Effector memory CD4-positive, alpha-beta T cell (primary cell): ENCODE measurements around the gene RBMS1.

Experiments used
- DNase-seq, 3 donors: peaks; one replicate each; pipeline ENCODE4 v3.0.0-alpha.2; 2020
- H3K27ac ChIP-seq: 2 replicates; pipeline ENCODE4 v1.7.0; 2013; ENCODE audit warnings: mild to moderate bottlenecking, low read length, moderate library complexity; ENCODE audit not compliant: insufficient read depth, poor library complexity, severe bottlenecking
- H3K27me3 ChIP-seq: replicated peaks from 2 replicates; pipeline ENCODE4 v1.7.0; 2013; ENCODE audit warnings: mild to moderate bottlenecking, low read length; ENCODE audit not compliant: insufficient read depth, control insufficient read depth, poor library complexity, severe bottlenecking
- H3K36me3 ChIP-seq: 2 replicates; pipeline ENCODE4 v1.7.0; 2013; ENCODE audit warnings: mild to moderate bottlenecking, low read length, moderate library complexity; ENCODE audit not compliant: control insufficient read depth, insufficient read depth
- H3K4me1 ChIP-seq: 2 replicates; pipeline ENCODE4 v1.7.0; 2013; ENCODE audit warnings: low read length, mild to moderate bottlenecking; ENCODE audit not compliant: control insufficient read depth, insufficient read depth, poor library complexity, severe bottlenecking
- H3K4me3 ChIP-seq: 2 replicates; pipeline ENCODE4 v1.7.0; 2013; ENCODE audit warnings: low read length, low read depth, mild to moderate bottlenecking; ENCODE audit not compliant: insufficient read depth, poor library complexity, severe bottlenecking
- H3K9me3 ChIP-seq: 2 replicates; pipeline ENCODE4 v1.7.0; 2013; ENCODE audit warnings: mild to moderate bottlenecking, low read length, moderate library complexity; ENCODE audit not compliant: control insufficient read depth

Gene RBMS1

DNA sequence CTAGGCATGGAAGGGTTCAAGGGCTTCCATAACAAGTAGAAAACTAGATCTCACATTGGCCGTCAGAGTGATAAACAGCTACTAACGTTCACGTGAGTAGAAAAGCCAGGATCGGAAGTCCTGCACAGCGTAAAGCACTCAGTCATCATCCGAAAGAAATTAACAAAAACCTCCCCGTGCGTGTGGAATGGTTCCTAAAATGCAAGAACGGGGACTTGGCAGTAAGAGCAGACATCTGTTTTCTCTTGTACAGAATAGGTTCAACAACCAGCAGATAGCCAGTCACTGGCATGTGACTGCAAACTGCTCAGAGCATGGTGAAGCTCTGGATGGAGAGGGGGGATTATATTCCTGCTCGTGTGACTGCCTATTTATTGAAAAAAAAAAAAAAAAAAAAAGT lies 186.6 kb downstream of the RBMS1 start:
- H3K4me1 ChIP-seq, result no peaks in the 10 kb centered on the region
- H3K9me3 ChIP-seq, result no peaks in the 10 kb centered on the region
- peaks cover 41% of the 10 kb centered on the region for H3K36me3 ChIP-seq
- H3K27me3 ChIP-seq, result no peaks in the 10 kb centered on the region
- no peak for DNase-seq
- H3K27ac ChIP-seq, result no peak overlapping the region
- H3K4me3 ChIP-seq, result no peak overlapping the region

DNA sequence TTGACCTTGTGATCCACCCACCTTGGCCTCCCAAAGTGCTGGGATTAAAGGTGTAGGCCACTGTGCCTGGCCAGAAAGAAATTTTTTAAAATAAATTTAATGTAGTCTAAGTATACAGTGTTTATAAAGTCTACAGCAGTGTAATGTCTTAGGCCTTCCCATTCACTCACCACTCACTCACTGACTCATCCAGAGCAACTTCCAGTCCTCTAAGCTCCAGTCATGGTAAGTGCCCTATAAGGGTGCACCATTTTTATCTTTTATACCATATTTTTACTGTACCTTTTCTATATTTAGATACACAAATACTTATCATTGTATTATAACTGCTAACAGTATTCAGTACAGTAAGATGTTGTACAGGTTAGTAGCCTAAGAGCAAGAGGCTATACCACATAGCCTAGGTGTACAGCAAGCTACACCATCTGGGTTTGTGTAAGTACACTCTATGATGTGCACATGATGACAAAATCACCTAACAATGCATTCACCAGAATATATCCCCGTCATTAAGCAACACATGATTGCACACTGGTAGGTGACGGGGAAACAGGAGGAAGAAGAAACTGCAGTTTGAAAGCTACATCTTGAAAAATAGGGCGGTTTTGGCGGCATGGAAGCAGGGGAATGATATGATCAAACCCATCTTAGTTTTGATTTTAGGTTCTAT lies 188.4 kb downstream of the RBMS1 start:
- Histone ChIP-seq H3K9me3 (no peaks in the 10 kb centered on the region), H3K36me3 (peaks cover 40% of the 10 kb centered on the region), H3K27me3 (no peaks in the 10 kb centered on the region), H3K4me1 (no peaks in the 10 kb centered on the region), H3K27ac (no peak overlapping the region), H3K4me3 (no peak overlapping the region)
- no peak for DNase-seq

DNA sequence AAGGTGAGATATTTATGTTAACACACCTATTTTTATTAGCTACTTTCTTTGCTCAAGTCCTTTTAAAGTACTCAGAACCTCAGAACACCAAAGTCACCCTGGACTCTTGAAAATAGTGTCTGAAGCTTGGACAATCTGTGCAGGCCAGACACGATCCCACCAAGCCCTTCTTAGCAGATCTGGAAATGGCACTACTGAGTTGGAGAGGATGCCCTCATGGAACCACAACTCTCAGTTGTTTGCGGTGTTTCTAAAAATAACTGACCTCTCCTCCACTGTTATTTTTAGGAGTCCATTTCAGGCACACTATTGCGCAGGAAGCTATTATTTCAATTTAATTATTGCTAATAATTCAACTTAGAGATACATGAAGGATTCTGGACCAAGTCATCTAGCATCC lies 190.1 kb downstream of the RBMS1 start:
- DNase-seq, result no peak
- Histone ChIP-seq H3K4me3 (no peak overlapping the region), H3K9me3 (no peaks in the 10 kb centered on the region), H3K36me3 (peaks cover 40% of the 10 kb centered on the region), H3K27me3 (no peaks in the 10 kb centered on the region), H3K27ac (no peak overlapping the region), H3K4me1 (no peaks in the 10 kb centered on the region)

DNA sequence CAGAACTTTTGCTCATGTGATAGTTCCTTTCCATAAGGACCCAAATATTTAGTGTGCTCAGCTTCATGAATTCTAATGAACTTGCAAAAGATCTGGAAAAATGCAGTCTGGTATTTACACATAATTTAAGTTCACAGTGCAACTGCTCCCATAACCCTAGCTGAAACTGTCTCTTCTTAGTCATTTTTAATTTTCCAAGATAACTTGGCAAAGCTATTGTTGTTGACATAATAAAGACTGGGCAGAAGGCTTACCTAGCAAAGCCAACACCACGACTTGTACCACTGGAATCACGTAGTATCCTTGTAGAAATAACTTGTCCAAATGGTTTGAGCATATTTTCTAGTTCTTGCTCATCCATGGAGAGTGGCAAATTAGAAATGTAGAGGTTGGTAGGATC lies 190.5 kb downstream of the RBMS1 start:
- Histone ChIP-seq H3K9me3 (no peaks in the 10 kb centered on the region), H3K4me1 (peaks cover under 1% of the 10 kb centered on the region), H3K4me3 (no peak overlapping the region), H3K27ac (no peak overlapping the region), H3K36me3 (peaks cover 38% of the 10 kb centered on the region), H3K27me3 (no peaks in the 10 kb centered on the region)
- DNase-seq, result no peak

DNA sequence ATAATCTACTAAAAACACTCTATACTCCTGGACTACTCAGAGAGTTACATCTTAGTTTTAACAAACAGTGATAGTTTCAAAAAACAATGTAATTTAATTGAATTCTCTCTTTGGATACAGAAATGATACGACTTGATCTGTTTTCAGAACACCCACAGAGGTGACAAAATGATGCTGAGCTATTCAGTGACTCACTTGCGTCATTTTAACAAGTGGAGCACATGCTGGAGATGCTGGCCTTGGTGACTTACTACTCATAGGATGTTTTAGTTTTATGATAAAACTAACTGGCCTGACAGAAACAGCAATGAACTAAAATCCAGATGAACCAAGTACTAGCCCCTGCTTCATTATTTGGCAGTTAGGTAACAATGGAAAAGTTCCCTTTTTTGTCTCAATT lies 192.2 kb downstream of the RBMS1 start:
- H3K27ac ChIP-seq, result no peak overlapping the region
- no peaks in the 10 kb centered on the region for H3K27me3 ChIP-seq
- peaks cover 47% of the 10 kb centered on the region for H3K36me3 ChIP-seq
- H3K4me3 ChIP-seq, result no peak overlapping the region
- H3K4me1 ChIP-seq, result peaks cover 8% of the 10 kb centered on the region
- no peaks in the 10 kb centered on the region for H3K9me3 ChIP-seq
- no peak for DNase-seq

DNA sequence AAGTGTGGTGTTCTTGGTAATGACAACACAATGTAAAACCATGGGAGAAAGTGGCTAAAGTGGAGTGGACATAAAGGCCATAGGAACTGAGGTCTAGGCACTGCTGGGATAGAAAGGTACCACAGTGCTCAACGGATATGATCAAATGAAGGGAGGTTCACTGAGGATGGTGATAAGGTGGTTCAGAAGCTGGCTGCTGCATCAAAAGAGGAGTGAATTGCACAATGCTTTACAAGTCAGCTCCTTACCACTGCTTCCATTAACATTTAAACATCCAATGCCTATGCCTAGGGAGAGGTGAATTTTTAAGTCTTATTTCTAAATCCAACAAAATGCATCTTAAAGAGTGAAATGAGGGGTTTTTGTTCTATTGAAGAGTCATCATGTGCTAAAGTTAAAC lies 193.4 kb downstream of the RBMS1 start:
- Histone ChIP-seq H3K27me3 (no peaks in the 10 kb centered on the region), H3K4me1 (peaks cover 15% of the 10 kb centered on the region), H3K27ac (no peak overlapping the region), H3K36me3 (peaks cover 41% of the 10 kb centered on the region), H3K9me3 (no peaks in the 10 kb centered on the region), H3K4me3 (no peak overlapping the region)
- no peak for DNase-seq

DNA sequence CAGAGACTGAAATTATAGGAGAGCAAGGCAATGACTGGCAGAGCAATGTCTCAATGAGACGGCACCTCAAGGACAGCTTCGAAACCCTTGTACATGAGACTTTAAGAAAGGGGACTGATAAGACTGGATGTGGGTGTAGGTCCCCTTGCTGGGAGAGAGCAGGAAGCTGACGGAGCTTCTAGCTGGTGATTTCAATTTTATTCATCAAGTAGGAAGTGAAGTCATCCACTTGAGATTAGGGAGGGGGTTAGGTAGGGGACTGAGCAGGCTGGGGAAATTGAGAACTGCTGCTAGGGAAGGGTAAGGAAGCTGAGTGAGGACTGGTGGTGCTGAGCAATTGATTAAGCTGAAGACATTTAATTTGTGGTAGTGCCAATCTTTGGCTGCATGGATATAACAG lies 194.1 kb downstream of the RBMS1 start:
- Histone ChIP-seq H3K4me1 (peaks cover 15% of the 10 kb centered on the region), H3K27me3 (no peaks in the 10 kb centered on the region), H3K9me3 (no peaks in the 10 kb centered on the region), H3K27ac (no peak overlapping the region), H3K36me3 (peaks cover 40% of the 10 kb centered on the region), H3K4me3 (no peak overlapping the region)
- DNase-seq, result no peak

DNA sequence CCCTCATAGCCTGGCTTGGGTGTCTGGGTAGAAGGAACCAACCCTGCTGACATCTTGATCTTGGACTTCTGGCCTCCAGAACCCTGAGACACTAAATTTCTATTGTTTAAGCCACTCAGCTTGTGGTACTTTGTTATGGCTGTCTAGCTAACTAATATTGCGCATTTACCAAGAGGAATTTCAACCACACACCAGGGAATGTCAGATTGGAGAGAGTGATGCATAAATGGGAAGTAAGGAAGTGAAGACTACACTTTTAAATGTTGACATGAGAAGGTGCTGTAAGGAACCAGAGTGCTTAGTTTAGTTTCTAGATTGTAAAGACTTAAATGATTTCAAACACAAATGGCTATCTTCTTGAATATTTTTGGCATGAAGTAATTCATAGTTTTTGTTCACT lies 194.6 kb downstream of the RBMS1 start:
- Histone ChIP-seq H3K36me3 (peaks cover 43% of the 10 kb centered on the region), H3K9me3 (no peaks in the 10 kb centered on the region), H3K27ac (no peak overlapping the region), H3K4me3 (no peak overlapping the region), H3K4me1 (peaks cover 15% of the 10 kb centered on the region), H3K27me3 (no peaks in the 10 kb centered on the region)
- no peak for DNase-seq

DNA sequence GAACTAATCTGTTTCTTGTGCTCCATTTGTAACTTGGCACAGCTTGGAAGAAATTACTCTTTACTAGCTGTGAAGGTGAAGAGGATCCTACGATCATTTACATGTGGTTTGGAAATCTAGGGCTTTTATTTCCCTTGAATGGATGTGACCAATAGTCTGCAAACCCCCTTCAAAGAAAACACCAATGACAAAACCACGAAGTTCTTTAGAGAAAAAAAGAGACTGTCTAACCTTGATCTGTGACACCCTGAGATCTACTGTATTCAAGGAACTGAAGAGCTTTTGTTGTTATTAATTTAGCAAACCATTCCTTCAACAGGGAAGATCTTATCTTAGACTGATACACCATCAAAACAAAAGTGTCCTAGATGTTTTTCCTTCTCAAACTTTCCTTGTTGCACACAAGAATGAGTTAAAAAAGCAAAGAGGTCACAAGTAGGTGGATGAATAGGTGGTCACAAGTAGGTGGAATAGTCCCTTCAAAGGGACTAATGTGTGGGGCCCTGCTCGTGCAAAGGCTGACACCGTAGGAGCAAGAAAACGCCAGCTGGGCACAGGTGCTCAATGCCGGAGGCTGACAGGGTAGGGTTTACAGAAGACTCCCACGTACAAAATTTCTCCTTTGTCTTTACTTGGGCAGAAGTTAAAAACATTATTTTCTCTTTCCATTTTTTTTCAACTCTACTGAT lies 197.9 kb downstream of the RBMS1 start:
- H3K27ac ChIP-seq, result no peak overlapping the region
- peaks cover 15% of the 10 kb centered on the region for H3K4me1 ChIP-seq
- no peak for DNase-seq
- H3K27me3 ChIP-seq, result no peaks in the 10 kb centered on the region
- H3K4me3 ChIP-seq, result no peak overlapping the region
- H3K9me3 ChIP-seq, result no peaks in the 10 kb centered on the region
- H3K36me3 ChIP-seq, result peaks cover 34% of the 10 kb centered on the region

DNA sequence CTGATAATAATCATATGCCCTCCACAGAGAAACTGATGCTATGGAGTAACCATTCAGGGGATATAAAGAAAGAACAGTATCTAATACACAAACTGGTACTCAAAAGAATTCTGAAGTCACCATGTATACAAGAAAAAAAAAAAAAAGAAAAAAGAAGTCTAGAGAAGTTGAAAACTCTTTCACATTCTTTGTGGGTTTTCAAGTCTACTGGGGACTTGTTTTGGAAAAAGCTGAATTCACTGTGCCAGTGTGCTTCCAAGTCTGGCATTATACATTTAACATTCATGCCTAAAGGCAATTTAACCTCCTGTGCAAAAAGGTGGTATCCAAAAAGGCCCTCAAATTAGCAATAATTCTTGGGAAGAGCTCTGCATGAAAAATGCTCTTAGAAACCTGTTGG lies 198.7 kb downstream of the RBMS1 start:
- H3K4me1 ChIP-seq, result peaks cover 15% of the 10 kb centered on the region
- no peak for DNase-seq
- no peaks in the 10 kb centered on the region for H3K27me3 ChIP-seq
- no peak overlapping the region for H3K27ac ChIP-seq
- H3K4me3 ChIP-seq, result no peak overlapping the region
- H3K9me3 ChIP-seq, result no peaks in the 10 kb centered on the region
- peaks cover 30% of the 10 kb centered on the region for H3K36me3 ChIP-seq
